Measurements from ENCODE around the gene TRIM17. TPM values are rescaled to one million over a fixed set of nuclear protein-coding genes. Genes with fewer than 3 reads are reported as not detected.

Gene TRIM17
- total and polyA plus RNA-seq, 2 of the 13 experiments (the other 11 are each of a cell fraction or from before 2014, with no cell fraction given) = 0.32 to 0.64 TPM

DNA sequence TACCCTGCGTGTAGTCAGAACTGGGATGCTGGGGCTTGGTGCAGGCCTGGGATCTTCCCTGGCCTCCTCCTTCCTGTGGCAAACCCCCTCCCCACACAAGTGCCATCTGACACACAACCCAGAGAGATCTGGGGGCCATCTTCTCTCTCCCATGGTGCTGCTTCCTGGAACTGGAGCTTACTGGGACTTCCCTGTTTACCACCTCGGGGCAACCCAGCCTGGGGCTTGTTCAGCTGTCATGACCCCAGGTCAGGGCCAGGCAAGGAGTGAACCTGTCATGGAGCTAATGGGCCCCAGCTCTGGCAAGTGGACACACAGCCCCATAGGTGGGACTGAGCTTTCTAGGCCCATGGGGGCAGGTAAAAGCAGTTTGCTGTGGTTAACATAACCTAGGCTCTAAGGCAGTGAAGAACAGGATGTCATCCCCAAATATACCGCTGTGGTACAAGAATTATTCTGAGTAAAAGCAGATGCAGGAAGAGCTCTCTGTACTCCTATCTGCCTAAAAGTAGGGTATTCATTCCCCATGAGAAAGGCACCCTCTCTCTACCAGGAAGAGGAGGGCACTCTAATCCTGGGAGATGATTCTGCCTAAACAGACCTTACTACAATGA lies 12.4 kb downstream of the TRIM17 start (continued):
- TF ChIP-seq, protein P1, sequence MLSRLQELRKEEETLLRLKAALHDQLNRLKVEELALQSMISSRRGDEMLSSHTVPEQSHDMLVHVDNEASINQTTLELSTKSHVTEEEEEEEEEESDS (CRISPR knock-in tag; IDR thresholded peaks at IDR 0.05; ENCODE audit: borderline replicate concordance) = no peak
- TF ChIP-seq, protein P2, sequence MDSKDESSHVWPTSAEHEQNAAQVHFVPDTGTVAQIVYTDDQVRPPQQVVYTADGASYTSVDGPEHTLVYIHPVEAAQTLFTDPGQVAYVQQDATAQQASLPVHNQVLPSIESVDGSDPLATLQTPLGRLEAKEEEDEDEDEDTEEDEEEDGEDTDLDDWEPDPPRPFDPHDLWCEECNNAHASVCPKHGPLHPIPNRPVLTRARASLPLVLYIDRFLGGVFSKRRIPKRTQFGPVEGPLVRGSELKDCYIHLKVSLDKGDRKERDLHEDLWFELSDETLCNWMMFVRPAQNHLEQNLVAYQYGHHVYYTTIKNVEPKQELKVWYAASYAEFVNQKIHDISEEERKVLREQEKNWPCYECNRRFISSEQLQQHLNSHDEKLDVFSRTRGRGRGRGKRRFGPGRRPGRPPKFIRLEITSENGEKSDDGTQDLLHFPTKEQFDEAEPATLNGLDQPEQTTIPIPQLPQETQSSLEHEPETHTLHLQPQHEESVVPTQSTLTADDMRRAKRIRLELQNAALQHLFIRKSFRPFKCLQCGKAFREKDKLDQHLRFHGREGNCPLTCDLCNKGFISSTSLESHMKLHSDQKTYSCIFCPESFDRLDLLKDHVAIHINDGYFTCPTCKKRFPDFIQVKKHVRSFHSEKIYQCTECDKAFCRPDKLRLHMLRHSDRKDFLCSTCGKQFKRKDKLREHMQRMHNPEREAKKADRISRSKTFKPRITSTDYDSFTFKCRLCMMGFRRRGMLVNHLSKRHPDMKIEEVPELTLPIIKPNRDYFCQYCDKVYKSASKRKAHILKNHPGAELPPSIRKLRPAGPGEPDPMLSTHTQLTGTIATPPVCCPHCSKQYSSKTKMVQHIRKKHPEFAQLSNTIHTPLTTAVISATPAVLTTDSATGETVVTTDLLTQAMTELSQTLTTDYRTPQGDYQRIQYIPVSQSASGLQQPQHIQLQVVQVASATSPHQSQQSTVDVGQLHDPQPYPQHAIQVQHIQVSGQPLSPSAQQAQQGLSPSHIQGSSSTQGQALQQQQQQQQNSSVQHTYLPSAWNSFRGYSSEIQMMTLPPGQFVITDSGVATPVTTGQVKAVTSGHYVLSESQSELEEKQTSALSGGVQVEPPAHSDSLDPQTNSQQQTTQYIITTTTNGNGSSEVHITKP (CRISPR knock-in tag; IDR thresholded peaks at IDR 0.05; ENCODE audit: low read depth) = no peak
- TF ChIP-seq ATM (IDR thresholded peaks at IDR 0.05; ENCODE audit: borderline replicate concordance) = no peak
- no peak for TF ChIP-seq ZMYM2 (CRISPR knock-in tag; IDR thresholded peaks at IDR 0.05)
- TF ChIP-seq TCF7 (IDR thresholded peaks at IDR 0.05; ENCODE audit: low read depth) = no peak
- no peak for TF ChIP-seq GABPA (IDR thresholded peaks at IDR 0.05; ENCODE audit: low read depth, low read length)
- TF ChIP-seq GABPA (CRISPR knock-in tag; IDR thresholded peaks at IDR 0.05; ENCODE audit: low read depth) = 0 out of 2 replicates have a peak, but pooled peaks have one; percentile 27
- no peak for TF ChIP-seq GLI4 (CRISPR knock-in tag; IDR thresholded peaks at IDR 0.05; ENCODE audit: borderline replicate concordance)
- no peak for TF ChIP-seq ZC3H4 (CRISPR knock-in tag; IDR thresholded peaks at IDR 0.05; ENCODE audit: borderline replicate concordance)
- TF ChIP-seq ZSCAN21 (CRISPR knock-in tag; IDR thresholded peaks at IDR 0.05; ENCODE audit: borderline replicate concordance) = peak; percentile 21; the same call in 1 of the 2 replicates
- TF ChIP-seq MAFK (conservative IDR thresholded peaks at IDR 0.05 in 1 of 2, IDR thresholded peaks at IDR 0.05 in 1 of 2; ENCODE audit: low read length in 2 of 2) = no peak
- peak; percentile 96 for TF ChIP-seq RARA (CRISPR knock-in tag; IDR thresholded peaks at IDR 0.05)
- TF ChIP-seq, protein P3, sequence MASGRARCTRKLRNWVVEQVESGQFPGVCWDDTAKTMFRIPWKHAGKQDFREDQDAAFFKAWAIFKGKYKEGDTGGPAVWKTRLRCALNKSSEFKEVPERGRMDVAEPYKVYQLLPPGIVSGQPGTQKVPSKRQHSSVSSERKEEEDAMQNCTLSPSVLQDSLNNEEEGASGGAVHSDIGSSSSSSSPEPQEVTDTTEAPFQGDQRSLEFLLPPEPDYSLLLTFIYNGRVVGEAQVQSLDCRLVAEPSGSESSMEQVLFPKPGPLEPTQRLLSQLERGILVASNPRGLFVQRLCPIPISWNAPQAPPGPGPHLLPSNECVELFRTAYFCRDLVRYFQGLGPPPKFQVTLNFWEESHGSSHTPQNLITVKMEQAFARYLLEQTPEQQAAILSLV (CRISPR knock-in tag; IDR thresholded peaks at IDR 0.05; ENCODE audit: borderline replicate concordance) = no peak
- TF ChIP-seq REPIN1 (CRISPR knock-in tag; IDR thresholded peaks at IDR 0.05; ENCODE audit: borderline replicate concordance, low read depth) = no peak
- no peak for TF ChIP-seq SNAI1 (CRISPR knock-in tag; IDR thresholded peaks at IDR 0.05; ENCODE audit: borderline replicate concordance)
- TF ChIP-seq FOXK1 (CRISPR knock-in tag; IDR thresholded peaks at IDR 0.05; ENCODE audit: borderline replicate concordance, low read depth) = peak; percentile 65; the same call in 1 of the 2 replicates
- 0 out of 2 replicates have a peak, but pooled peaks have one; percentile 16 for TF ChIP-seq THAP11 (CRISPR knock-in tag; IDR thresholded peaks at IDR 0.05)
- TF ChIP-seq STAT5B (CRISPR knock-in tag; IDR thresholded peaks at IDR 0.05) = no peak
- no peak for TF ChIP-seq SMARCC2 (IDR thresholded peaks at IDR 0.05)
- TF ChIP-seq TOE1 (CRISPR knock-in tag; IDR thresholded peaks at IDR 0.05) = no peak
- TF ChIP-seq GABPB1 (CRISPR knock-in tag; IDR thresholded peaks at IDR 0.05) = no peak
- peak; percentile 36; the same call in 1 of the 2 replicates for TF ChIP-seq ELF3 (CRISPR knock-in tag; IDR thresholded peaks at IDR 0.05)
- TF ChIP-seq RFX3 (CRISPR knock-in tag; IDR thresholded peaks at IDR 0.05) = no peak
- TF ChIP-seq, protein P4, sequence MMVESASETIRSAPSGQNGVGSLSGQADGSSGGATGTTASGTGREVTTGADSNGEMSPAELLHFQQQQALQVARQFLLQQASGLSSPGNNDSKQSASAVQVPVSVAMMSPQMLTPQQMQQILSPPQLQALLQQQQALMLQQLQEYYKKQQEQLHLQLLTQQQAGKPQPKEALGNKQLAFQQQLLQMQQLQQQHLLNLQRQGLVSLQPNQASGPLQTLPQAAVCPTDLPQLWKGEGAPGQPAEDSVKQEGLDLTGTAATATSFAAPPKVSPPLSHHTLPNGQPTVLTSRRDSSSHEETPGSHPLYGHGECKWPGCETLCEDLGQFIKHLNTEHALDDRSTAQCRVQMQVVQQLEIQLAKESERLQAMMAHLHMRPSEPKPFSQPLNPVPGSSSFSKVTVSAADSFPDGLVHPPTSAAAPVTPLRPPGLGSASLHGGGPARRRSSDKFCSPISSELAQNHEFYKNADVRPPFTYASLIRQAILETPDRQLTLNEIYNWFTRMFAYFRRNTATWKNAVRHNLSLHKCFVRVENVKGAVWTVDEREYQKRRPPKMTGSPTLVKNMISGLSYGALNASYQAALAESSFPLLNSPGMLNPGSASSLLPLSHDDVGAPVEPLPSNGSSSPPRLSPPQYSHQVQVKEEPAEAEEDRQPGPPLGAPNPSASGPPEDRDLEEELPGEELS (CRISPR knock-in tag; IDR thresholded peaks at IDR 0.05) = 0 out of 2 replicates have a peak, but pooled peaks have one; percentile 27
- TF ChIP-seq ZNF747 (CRISPR knock-in tag; IDR thresholded peaks at IDR 0.05; ENCODE audit: borderline replicate concordance) = no peak
